Endothelial cell of umbilical vein (primary cell): ENCODE measurements around the gene CITED2. TPM values are rescaled to one million over a fixed set of nuclear protein-coding genes. Genes with fewer than 3 reads are reported as not detected.

ENCODE experiments used
- BruUV-seq: library from RNA; stranded (reverse); fragments of 400-500 nt; replicated peaks from 2 replicates; lab custom pipeline; 2021; lab: Mats Ljungman, UMichigan
- CTCF ChIA-PET: fragments of 300-600, 350-600 bp; sonication (Branson Sonifier 250); formaldehyde crosslinking; loops from one replicate; lab custom pipeline; 2021; ENCODE audit warnings: antibody characterized with exemption, inconsistent platforms; lab: Charles Lee
- POLR2A ChIA-PET: fragments of 300-600, 350-600 bp; sonication (Branson Sonifier 250); formaldehyde crosslinking; loops from one replicate; lab custom pipeline; 2021; ENCODE audit warnings: antibody characterized with exemption, inconsistent platforms; lab: Charles Lee
- DNase-seq: peaks from one replicate; pipeline ENCODE4 v3.0.0-alpha.2; 2011; ENCODE audit warnings: low read depth, low spot score
- FAIRE-seq: peaks from 2 replicates; lab custom pipeline; 2011; peaks lifted over from hg19 to GRCh38; lab: Jason Lieb, UNC
- H2AFZ ChIP-seq: 2 replicates; pipeline ENCODE4 v1.6.0; 2012; ENCODE audit warnings: low read depth, low read length, control low read depth, inconsistent platforms
- H3K27ac ChIP-seq: 2 replicates; pipeline ENCODE4 v1.5.1; 2011; ENCODE audit warnings: low read depth, mild to moderate bottlenecking, control low read depth, low read length, moderate library complexity; ENCODE audit not compliant: insufficient read depth
- H3K27me3 ChIP-seq, 2 experiments: 2 replicates each; pipeline versions ENCODE4 v1.6.0 to v1.6.1; 2011; ENCODE audit warnings: low read length in 2 of 2, mixed read lengths in 1 of 2; ENCODE audit not compliant: control insufficient read depth in 2 of 2, insufficient read depth in 2 of 2
- H3K36me3 ChIP-seq, 2 experiments: 2 replicates in 1 of 2; 3 replicates in 1 of 2; pipeline ENCODE4 v1.5.1; 2011; ENCODE audit warnings: low read length in 2 of 2, mild to moderate bottlenecking in 1 of 2, moderate library complexity in 1 of 2; ENCODE audit not compliant: control insufficient read depth in 2 of 2, insufficient read depth in 2 of 2; ENCODE audit errors: extremely low read depth in 1 of 2
- H3K4me1 ChIP-seq: 3 replicates; pipeline ENCODE4 v1.5.1; 2011; ENCODE audit warnings: mild to moderate bottlenecking, low read length; ENCODE audit not compliant: control insufficient read depth, insufficient read depth; ENCODE audit errors: extremely low read depth
- H3K4me2 ChIP-seq: 2 replicates; pipeline ENCODE4 v1.6.1; 2011; ENCODE audit warnings: low read length, control low read depth, mixed read lengths; ENCODE audit not compliant: insufficient read depth
- H3K4me3 ChIP-seq, 3 experiments: fragments of 200-600 bp in 1 of 3; sonication (generic), shearing (Covaris generic) in 1 of 3; replicated peaks in 1 of 3; 2 replicates each; pipeline ENCODE4 v1.5.1; 2011 to 2016; ENCODE audit warnings: control low read depth in 3 of 3, low read length in 3 of 3, mild to moderate bottlenecking in 2 of 3, inconsistent platforms in 1 of 3, low read depth in 1 of 3, moderate library complexity in 1 of 3; ENCODE audit not compliant: insufficient read depth in 1 of 3
- H3K79me2 ChIP-seq: 2 replicates; pipeline ENCODE4 v1.6.0; 2012; ENCODE audit warnings: low read length, inconsistent platforms; ENCODE audit not compliant: control insufficient read depth, insufficient read depth
- H3K9ac ChIP-seq: replicated peaks from 2 replicates; pipeline ENCODE3; 2011; ENCODE audit warnings: low read length, control low read depth; ENCODE audit not compliant: insufficient read depth; ENCODE audit errors: extremely low read depth
- H3K9me1 ChIP-seq: replicated peaks from 3 replicates; pipeline ENCODE4 v1.6.0; 2011; ENCODE audit warnings: mild to moderate bottlenecking, low read length; ENCODE audit not compliant: control insufficient read depth, insufficient read depth; ENCODE audit errors: extremely low read depth
- H3K9me3 ChIP-seq: replicated peaks from 2 replicates; pipeline ENCODE4 v1.5.1; 2012; ENCODE audit warnings: low read length, inconsistent platforms; ENCODE audit not compliant: control insufficient read depth, insufficient read depth
- H4K20me1 ChIP-seq: replicated peaks from 2 replicates; pipeline ENCODE3; 2011; ENCODE audit warnings: mild to moderate bottlenecking, low read length; ENCODE audit not compliant: control insufficient read depth, insufficient read depth; ENCODE audit errors: extremely low read depth
- CTCF ChIP-seq, 2 donors: IDR thresholded peaks; 1 replicate in 1 of 2; 2 replicates in 1 of 2; pipeline ENCODE4 v1.5.1; 2011; ENCODE audit warnings: low read length in 2 of 2, mild to moderate bottlenecking in 2 of 2, moderate library complexity in 2 of 2, control low read depth in 1 of 2, inconsistent platforms in 1 of 2, low read depth in 1 of 2; ENCODE audit not compliant: insufficient read depth in 1 of 2; ENCODE audit errors: extremely low read depth in 1 of 2
- EZH2 ChIP-seq: IDR thresholded peaks from 2 replicates; pipeline ENCODE4 v1.6.1; 2012; ENCODE audit warnings: borderline replicate concordance, low read depth, mild to moderate bottlenecking, moderate library complexity, low read length, inconsistent platforms; ENCODE audit not compliant: severe bottlenecking
- FOS ChIP-seq: IDR thresholded peaks from 2 replicates; pipeline ENCODE4 v1.6.1; 2011; ENCODE audit warnings: mild to moderate bottlenecking, low read length, moderate library complexity, borderline replicate concordance; ENCODE audit not compliant: insufficient read depth
- GATA2 ChIP-seq: IDR thresholded peaks from 2 replicates; pipeline ENCODE4 v1.7.0; 2011; ENCODE audit warnings: low read depth, mild to moderate bottlenecking, moderate library complexity, mixed read lengths, low read length; ENCODE audit not compliant: insufficient read length, insufficient read depth
- JUN ChIP-seq: IDR thresholded peaks from 2 replicates; pipeline ENCODE4 v1.6.1; 2011; ENCODE audit warnings: borderline replicate concordance, low read depth; ENCODE audit not compliant: insufficient read length, insufficient read depth
- MYC ChIP-seq: IDR thresholded peaks from one replicate; pipeline ENCODE4 v1.6.1; 2011; ENCODE audit warnings: mild to moderate bottlenecking, low read depth, low read length
- POLR2A ChIP-seq: IDR thresholded peaks from 2 replicates; pipeline ENCODE4 v1.6.1; 2012; ENCODE audit warnings: low read depth, mild to moderate bottlenecking, control low read depth, low read length
- POLR2AphosphoS5 ChIP-seq: IDR thresholded peaks from 2 replicates; pipeline ENCODE4 v1.6.1; 2012; ENCODE audit warnings: low read depth, mild to moderate bottlenecking, control low read depth, low read length, moderate library complexity; ENCODE audit not compliant: insufficient read depth
- dilution Hi-C: fragments of 300-500 bp; cut with MboI; formaldehyde crosslinking; loops from one replicate; pipeline ENCODE4 v1.15.0; 2019; ENCODE audit warnings: low sequenced_read_pairs; ENCODE audit not compliant: extremely low pct_ligation_motif_present
- intact Hi-C: fragments of 100-400 bp; cut with micrococcal nuclease; formaldehyde crosslinking; loops from one replicate; pipeline ENCODE4 v1.10.0; 2022
- polyA plus RNA-seq, 4 experiments: library from polyadenylated mRNA; depleted of rRNA in 3 of 4; stranded (reverse) in 3 of 4; unstranded in 1 of 4; fragments of >200 nt; gene quantifications; 2 replicates each; pipeline versions ENCODE4 v1.2.1 to v1.2.3, GENCODE V29; 2011 to 2012; ENCODE audit warnings: missing spikeins in 1 of 4
- total RNA-seq: library from RNA; stranded (reverse); gene quantifications from 2 replicates; pipeline ENCODE4 v1.2.3, GENCODE V29; 2021
- TF ChIP-seq, protein P1 (sequence below): IDR thresholded peaks from 2 replicates; pipeline ENCODE4 v1.6.1; 2011; ENCODE audit not compliant: insufficient read depth, insufficient read length

CITED2 gene
- total and polyA plus RNA-seq, 2 donors (not counting 3 experiments of a cell fraction or from before 2014, with no cell fraction given), result 81.1 to 85.7 TPM

GRCh38 chr6:139395371-139395770 is 20.9 kb upstream of the CITED2 start:
- no peaks in the 10 kb centered on the region for H3K27me3 ChIP-seq
- ChIA-PET POLR2A (no interaction called here), CTCF (interaction anchor here (1.4 kb wide), 1 partner anchor 10 kb away, joined by 5 read pairs; no protein-coding TSS in a partner anchor)
- no TSS peak for BruUV-seq
- H2AFZ ChIP-seq, result no peak overlapping the region
- no peaks in the 10 kb centered on the region for H4K20me1 ChIP-seq
- intact Hi-C loops, result no loop called here
- FAIRE-seq (no peak), DNase-seq (no peak)
- H3K79me2 ChIP-seq, result no peaks in the 10 kb centered on the region
- H3K4me3 ChIP-seq, result no peak overlapping the region
- H3K4me2 ChIP-seq, result no peak overlapping the region
- H3K9ac ChIP-seq, result no peak overlapping the region
- dilution Hi-C loops, result no loop called here
- no peak for TF ChIP-seq POLR2A
- no peak for TF ChIP-seq MYC
- no peak for TF ChIP-seq JUN
- TF ChIP-seq EZH2, result no peak
- TF ChIP-seq GATA2, result no peak
- TF ChIP-seq POLR2AphosphoS5, result no peak
- no peak for TF ChIP-seq FOS
- TF ChIP-seq, protein P1, sequence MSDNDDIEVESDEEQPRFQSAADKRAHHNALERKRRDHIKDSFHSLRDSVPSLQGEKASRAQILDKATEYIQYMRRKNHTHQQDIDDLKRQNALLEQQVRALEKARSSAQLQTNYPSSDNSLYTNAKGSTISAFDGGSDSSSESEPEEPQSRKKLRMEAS, result no peak
- TF ChIP-seq CTCF (IDR thresholded peaks at IDR 0.05; ENCODE audit: extremely low read depth in 1 of 2, insufficient read depth in 1 of 2, low read depth in 1 of 2, low read length in 2 of 2), result no peak
- no peaks in the 10 kb centered on the region for H3K9me1 ChIP-seq
- no peaks in the 10 kb centered on the region for H3K9me3 ChIP-seq
- H3K4me1 ChIP-seq, result no peaks in the 10 kb centered on the region
- H3K36me3 ChIP-seq, result no peaks in the 10 kb centered on the region
- H3K27ac ChIP-seq, result no peak overlapping the region
